GM18858 (cell line): Measurements from ENCODE around the gene PNPLA7.
A peak's percentile ranks its signal among the peaks of the same experiment; 100 is the strongest.
"Not testable (repeated sequence)": the region's sequence is repeated elsewhere in the genome, so short reads cannot be mapped to it uniquely, and the experiment has no call there.

Source experiments
- ATAC-seq: cut with Tn5 transposase; IDR thresholded peaks from one replicate; pipeline ENCODE4 v1.9.1; 2021; ENCODE audit not compliant: unreplicated experiment

The PNPLA7 gene

DNA sequence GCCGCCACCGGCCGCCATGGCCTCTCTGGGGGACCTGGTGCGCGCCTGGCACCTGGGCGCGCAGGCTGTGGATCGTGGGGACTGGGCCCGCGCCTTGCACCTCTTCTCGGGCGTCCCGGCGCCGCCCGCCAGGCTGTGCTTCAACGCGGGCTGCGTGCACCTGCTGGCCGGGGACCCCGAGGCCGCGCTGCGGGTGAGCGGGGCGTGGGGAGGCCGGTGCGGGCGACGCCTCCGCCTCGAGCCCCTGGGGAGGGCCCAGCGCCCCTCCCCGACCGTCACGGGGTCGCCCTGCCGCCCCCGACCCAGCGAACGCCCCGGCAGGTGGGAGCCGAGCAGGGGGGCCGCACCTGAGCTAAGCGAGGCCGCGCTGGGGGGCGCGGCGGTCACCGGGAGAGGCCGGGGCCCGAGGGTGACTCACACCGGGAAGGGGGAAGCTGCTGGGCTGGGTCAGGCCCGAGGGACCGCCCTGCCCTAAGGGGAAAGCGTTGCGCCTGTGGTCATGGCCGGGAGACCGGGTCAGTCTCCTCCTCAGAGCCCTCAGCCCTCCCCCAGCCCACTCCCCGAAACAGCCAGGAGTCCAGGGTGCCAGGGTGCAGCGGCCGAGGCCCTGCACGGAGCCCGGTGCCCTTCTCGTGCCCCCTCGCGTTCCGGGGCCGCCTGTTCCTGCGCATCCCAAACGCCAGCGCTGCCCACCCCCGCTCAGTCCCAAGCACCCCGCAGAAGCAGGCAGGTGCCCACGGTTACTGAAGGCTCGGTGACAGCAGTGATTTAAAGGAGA is 126.5 kb downstream of the PNPLA7 start:
- peak; percentile 12 for ATAC-seq

DNA sequence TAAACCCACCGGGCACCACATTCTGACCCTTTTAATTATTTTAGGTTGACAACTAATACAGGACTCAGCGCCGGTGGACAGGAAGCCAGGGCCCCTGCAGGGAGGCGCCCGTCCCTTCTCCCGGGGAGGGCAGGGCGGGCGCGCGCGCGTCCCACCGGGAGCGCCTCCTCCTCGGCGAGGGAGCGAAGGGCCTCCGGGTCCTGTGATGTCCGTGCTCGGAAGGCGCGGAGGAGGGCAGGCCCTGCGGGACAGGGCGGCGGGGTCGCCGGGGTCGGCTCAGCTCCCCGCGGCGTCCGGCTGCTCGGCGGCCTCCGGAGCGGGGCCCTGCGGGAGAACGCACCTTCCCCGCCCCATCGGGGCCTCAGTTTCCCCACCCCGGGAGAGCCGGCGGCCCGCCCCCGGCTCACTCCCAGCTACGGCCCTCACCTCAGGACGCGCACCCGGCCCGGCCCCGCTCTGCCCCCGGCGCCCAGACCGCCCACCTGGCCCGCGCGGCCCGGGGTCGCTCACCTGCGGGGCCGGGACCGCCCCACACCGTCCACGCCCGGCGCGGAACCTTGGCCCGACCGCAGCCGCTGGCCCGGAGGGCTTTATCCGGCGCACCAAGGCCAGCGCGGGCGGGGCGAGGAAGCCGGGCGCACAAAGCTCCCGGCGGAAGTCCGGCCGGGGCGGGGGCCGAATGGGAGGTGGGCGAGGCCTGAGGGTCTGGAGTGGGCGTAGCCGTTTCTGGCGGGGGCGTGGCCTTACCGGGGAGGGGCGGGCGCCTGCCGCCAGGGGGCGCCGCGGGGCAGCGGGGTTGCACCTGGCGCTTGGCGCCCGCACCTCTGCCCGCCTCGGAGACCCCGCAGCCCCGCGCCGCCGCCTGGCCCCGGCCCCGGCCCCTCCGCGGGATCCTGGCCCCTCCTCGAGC is 127.3 kb downstream of the PNPLA7 start, which contains the start of the genes EXD3 and NOXA1:
EXD3 (minus strand) TSS at position 559 of the 910 bp plus-strand sequence. CDS start 27,805 bp downstream, outside the sequence.
NOXA1 (plus strand) TSS at position 790 of the 910 bp plus-strand sequence. CDS start 137 bp downstream, outside the sequence.
- peak; percentile 59 for ATAC-seq

- no peak for ATAC-seq
Observed at GRCh38 chr9:137421838-137422603, 128.2 kb downstream of the PNPLA7 start.

DNA sequence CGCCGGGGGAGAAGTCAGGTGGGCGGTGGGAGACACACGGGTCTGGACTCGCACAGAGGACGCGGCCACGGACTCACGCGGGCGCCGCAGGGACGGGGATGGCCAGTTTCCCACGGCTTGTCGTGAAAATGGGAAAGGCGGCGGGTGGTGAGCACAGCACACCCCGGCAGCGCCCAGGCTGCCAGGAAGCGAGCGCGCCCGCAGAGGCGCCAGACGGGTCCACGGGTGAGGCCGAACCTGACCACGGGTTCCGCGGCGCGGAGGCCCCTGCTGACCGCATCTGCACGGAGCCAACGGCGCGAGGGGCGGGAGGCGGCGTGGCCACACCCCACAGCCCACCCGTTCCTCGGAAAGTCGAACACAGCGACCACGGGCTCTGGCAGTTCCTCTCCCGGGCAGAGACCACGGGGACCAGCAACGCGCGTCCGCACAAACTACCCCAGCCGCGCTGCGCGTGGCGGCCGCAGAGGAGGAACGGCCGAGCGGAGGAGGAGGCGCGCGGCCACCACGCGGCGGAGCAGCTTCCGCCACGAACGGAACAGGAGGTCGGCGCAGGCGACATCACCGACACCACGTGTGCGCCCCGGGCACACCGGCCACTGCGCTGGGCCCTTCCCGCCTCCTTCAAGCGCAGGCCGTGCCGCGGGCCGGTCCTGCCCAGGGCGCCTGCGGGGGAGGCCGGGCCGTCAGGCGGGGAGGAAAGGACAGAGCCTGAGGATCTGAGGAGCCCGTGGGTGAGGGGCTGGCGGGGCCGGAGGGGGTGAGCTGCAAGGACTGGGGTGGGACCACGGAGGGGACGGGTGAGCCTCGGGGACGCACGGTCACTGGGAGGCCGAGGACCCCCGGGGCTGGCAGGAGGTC is 132.8 kb downstream of the PNPLA7 start:
- no peak for ATAC-seq

GRCh38 chr9:137416563-137417151 is 133.5 kb downstream of the PNPLA7 start:
- no peak for ATAC-seq

DNA sequence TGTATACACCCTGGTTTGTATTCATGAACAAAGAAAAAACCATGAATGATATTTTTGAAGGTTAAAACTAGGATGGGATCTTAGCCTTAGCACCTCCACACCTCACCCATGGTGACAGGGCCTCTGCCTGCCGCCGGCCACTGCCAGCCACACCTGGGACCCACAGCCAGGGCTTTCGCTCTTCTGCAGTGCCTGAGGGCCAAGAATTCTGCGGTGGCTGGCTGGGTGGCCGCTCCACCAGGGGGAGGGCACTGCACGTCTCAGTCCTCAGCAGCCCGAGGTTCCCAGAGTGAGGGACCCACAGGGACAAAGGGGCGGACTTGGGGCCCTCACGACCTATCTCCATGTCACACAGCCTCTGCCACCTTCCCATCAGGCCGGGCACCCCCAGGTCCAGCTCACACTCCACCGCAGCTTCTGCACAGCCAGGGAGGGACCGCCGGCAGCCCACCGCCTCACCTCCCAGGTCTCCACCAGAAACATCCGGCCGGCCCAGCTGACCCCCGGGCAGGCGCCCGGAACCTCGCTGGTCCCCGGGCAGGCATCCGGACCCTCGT is 134.1 kb downstream of the PNPLA7 start:
- ATAC-seq = no peak

DNA sequence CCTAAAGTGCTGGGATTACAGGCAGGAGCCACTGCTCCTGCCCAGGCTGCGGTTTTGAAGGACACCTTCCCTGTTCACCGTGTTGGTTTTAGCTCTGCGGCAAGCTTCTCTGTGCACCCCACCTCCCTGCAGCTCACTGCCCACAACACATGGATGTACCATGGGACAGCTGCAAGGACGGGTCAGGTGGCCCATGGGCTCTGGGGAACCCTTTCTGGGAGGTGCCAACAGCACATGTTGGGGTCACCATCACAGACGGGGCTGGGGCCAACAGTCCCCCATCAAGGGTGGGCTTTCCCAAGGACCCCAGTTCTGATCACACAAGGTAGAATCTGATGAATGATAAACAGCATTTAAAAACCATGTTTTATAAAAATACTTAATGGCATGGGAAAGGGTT is 134.8 kb downstream of the PNPLA7 start:
- ATAC-seq = no peak

DNA sequence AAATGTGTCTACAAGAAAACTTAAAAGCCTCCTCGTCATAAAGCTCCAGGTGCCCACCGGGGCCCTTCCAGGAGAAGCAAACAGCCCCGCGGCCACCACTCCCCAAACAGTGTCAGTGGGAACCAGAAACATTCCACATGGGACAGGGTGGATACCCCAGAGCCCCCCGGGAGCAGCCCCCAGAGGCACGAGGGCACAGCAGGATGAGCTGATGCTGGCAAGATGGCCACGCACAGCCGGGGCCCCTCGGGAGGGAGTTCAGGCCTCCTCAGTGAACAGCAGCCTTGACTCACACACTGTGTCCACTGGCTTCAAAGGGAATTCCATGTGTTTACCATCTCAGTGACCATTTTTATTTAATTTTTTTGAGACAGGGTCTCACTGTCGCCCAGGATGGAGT is 137.8 kb downstream of the PNPLA7 start:
- ATAC-seq = no peak

- ATAC-seq = no peak
Observed at GRCh38 chr9:137411645-137412380, 138.4 kb downstream of the PNPLA7 start.

DNA sequence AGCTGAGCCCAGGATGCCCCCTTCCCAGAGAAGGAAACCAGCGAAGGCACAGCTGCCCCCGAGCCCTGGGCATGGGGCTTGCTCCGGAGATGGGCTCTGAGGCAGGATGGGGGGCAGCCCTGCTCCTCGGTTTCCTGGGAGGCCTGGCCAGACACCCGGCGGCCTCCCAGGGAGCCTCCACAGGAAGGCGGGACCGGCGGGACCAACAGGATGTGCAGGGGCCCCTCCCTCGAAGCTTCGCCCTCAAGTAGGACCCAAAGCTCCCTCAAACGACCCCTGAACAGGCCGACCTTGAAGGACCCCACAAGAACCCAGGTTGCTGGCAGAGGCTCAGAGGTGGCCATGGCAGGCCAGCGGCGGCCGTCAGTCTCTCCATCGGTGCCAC is 138.9 kb downstream of the PNPLA7 start:
- no peak for ATAC-seq

- no peak for ATAC-seq
Observed at GRCh38 chr9:137410891-137411249, 139.3 kb downstream of the PNPLA7 start.

- not testable (repeated sequence) for ATAC-seq
Observed at GRCh38 chr9:137410236-137410890, 139.8 kb downstream of the PNPLA7 start.
